IMR-90 (cell line): ENCODE data around the gene VPS13C. TPM values are rescaled to one million over a fixed set of nuclear protein-coding genes. Genes with fewer than 3 reads are reported as not detected.

Experiments
- ATAC-seq: fragments of 200-7000 bp; cut with Tn5 transposase; 2 replicates; pipeline ENCODE4 v1.9.1; 2020; ENCODE audit warnings: low read depth, mild to moderate bottlenecking, moderate library complexity
- BruUV-seq: library from RNA; stranded (reverse); fragments of 400-500 nt; replicated peaks from 2 replicates; lab custom pipeline; 2021; lab: Mats Ljungman, UMichigan
- CTCF ChIA-PET: fragments of 300-600 bp; formaldehyde crosslinking; extraction: SDS; loops from one replicate; lab custom pipeline; 2021; ENCODE audit warnings: antibody characterized with exemption; lab: Yijun Ruan, JAX
- POLR2A ChIA-PET: fragments of 300-600 bp; sonication (Branson Sonifier 250); formaldehyde crosslinking; loops from one replicate; lab custom pipeline; 2022; ENCODE audit warnings: antibody characterized with exemption; ENCODE audit not compliant: unreplicated experiment; lab: Charles Lee
- DNase-seq: peaks from one replicate; pipeline ENCODE4 v3.0.0; 2013
- H2AFZ ChIP-seq: replicated peaks from 2 replicates; pipeline ENCODE3; 2013; ENCODE audit warnings: low read length, mild to moderate bottlenecking; ENCODE audit not compliant: poor library complexity
- H2AK5ac ChIP-seq: 2 replicates; pipeline ENCODE4 v1.6.1; 2013; ENCODE audit warnings: low read depth, low read length, inconsistent platforms
- H2AK9ac ChIP-seq: replicated peaks from 2 replicates; pipeline ENCODE3; 2013; ENCODE audit warnings: mild to moderate bottlenecking, low read depth, low read length, moderate library complexity; ENCODE audit not compliant: poor library complexity
- H2BK120ac ChIP-seq: 2 replicates; pipeline ENCODE4 v1.6.1; 2013; ENCODE audit warnings: low read depth, low read length, inconsistent platforms
- H2BK15ac ChIP-seq: 3 replicates; pipeline ENCODE4 v1.6.1; 2013; ENCODE audit warnings: low read depth, low read length, inconsistent platforms
- H2BK20ac ChIP-seq: 2 replicates; pipeline ENCODE4 v1.6.1; 2013; ENCODE audit warnings: low read depth, mild to moderate bottlenecking, inconsistent platforms, low read length, moderate library complexity
- H2BK5ac ChIP-seq: 2 replicates; pipeline ENCODE4 v1.6.1; 2013; ENCODE audit warnings: mild to moderate bottlenecking, low read depth, low read length, inconsistent platforms; ENCODE audit not compliant: poor library complexity, severe bottlenecking
- H3K14ac ChIP-seq: replicated peaks from 2 replicates; pipeline ENCODE4 v1.6.1; 2013; ENCODE audit warnings: low read depth, low read length, inconsistent platforms
- H3K18ac ChIP-seq: 2 replicates; pipeline ENCODE4 v1.6.1; 2013; ENCODE audit warnings: low read depth, low read length, control low read depth
- H3K23ac ChIP-seq: 2 replicates; pipeline ENCODE4 v1.6.1; 2013; ENCODE audit warnings: low read depth, low read length, inconsistent platforms
- H3K27ac ChIP-seq: 2 replicates; pipeline ENCODE4 v1.5.1; 2013; ENCODE audit warnings: mild to moderate bottlenecking, control low read depth, low read length; ENCODE audit not compliant: insufficient read depth
- H3K27me3 ChIP-seq: 2 replicates; pipeline ENCODE4 v1.6.1; 2013; ENCODE audit warnings: low read length; ENCODE audit not compliant: control insufficient read depth, insufficient read depth
- H3K36me3 ChIP-seq: 2 replicates; pipeline ENCODE4 v1.6.1; 2013; ENCODE audit warnings: low read length, mixed read lengths; ENCODE audit not compliant: control insufficient read depth, insufficient read depth
- H3K4ac ChIP-seq: 2 replicates; pipeline ENCODE4 v1.6.1; 2013; ENCODE audit warnings: low read depth, low read length, inconsistent platforms
- H3K4me1 ChIP-seq: 2 replicates; pipeline ENCODE4 v1.6.1; 2013; ENCODE audit warnings: low read length, mixed read lengths; ENCODE audit not compliant: control insufficient read depth, insufficient read depth
- H3K4me2 ChIP-seq: 2 replicates; pipeline ENCODE4 v1.6.1; 2013; ENCODE audit warnings: low read depth, mild to moderate bottlenecking, control low read depth, low read length, moderate library complexity
- H3K4me3 ChIP-seq: 2 replicates; pipeline ENCODE4 v1.5.1; 2013; ENCODE audit warnings: low read depth, mild to moderate bottlenecking, control low read depth, low read length, moderate library complexity; ENCODE audit not compliant: insufficient read depth
- H3K56ac ChIP-seq: 2 replicates; pipeline ENCODE4 v1.6.1; 2013; ENCODE audit warnings: low read length, inconsistent platforms; ENCODE audit not compliant: insufficient read depth; ENCODE audit errors: extremely low read depth
- H3K79me1 ChIP-seq, 2 experiments: 2 replicates each; pipeline ENCODE4 v1.6.1; 2013; ENCODE audit warnings: low read length in 2 of 2, inconsistent platforms in 1 of 2, low read depth in 1 of 2
- H3K9ac ChIP-seq: 2 replicates; pipeline ENCODE4 v1.6.1; 2013; ENCODE audit warnings: low read depth, low read length, control low read depth
- H3K9me1 ChIP-seq: 2 replicates; pipeline ENCODE4 v1.6.1; 2013; ENCODE audit warnings: low read length, inconsistent platforms; ENCODE audit not compliant: insufficient read depth
- H3K9me3 ChIP-seq: 2 replicates; pipeline ENCODE4 v1.6.1; 2013; ENCODE audit warnings: low read length; ENCODE audit not compliant: control insufficient read depth, insufficient read depth
- H4K20me1 ChIP-seq: 2 replicates; pipeline ENCODE4 v1.6.1; 2013; ENCODE audit warnings: low read length, inconsistent platforms; ENCODE audit not compliant: insufficient read depth
- H4K5ac ChIP-seq: 2 replicates; pipeline ENCODE4 v1.6.1; 2013; ENCODE audit warnings: mild to moderate bottlenecking, low read depth, low read length, control low read depth
- H4K8ac ChIP-seq, 2 experiments: 2 replicates each; pipeline ENCODE4 v1.6.1; 2013; ENCODE audit warnings: low read depth in 2 of 2, low read length in 2 of 2, control low read depth in 1 of 2, inconsistent platforms in 1 of 2
- H4K91ac ChIP-seq: 2 replicates; pipeline ENCODE4 v1.6.1; 2013; ENCODE audit warnings: low read depth, low read length, inconsistent platforms; ENCODE audit not compliant: insufficient read depth
- CEBPB ChIP-seq: IDR thresholded peaks from 2 replicates; pipeline ENCODE4 v1.6.1; 2012; ENCODE audit warnings: low read depth, low read length, improper control_type of control experiment
- CTCF ChIP-seq: conservative IDR thresholded peaks from 2 replicates; pipeline ENCODE4 v1.5.1; 2012; ENCODE audit warnings: mild to moderate bottlenecking, low read depth, low read length, improper control_type of control experiment
- FOS ChIP-seq: fragments of 150-350 bp; IDR thresholded peaks from 2 replicates; pipeline ENCODE4 v1.6.1; 2016; ENCODE audit warnings: low read depth, low read length
- NFE2L2 ChIP-seq: fragments of 150-350 bp; IDR thresholded peaks from 2 replicates; pipeline ENCODE4 v1.6.1; 2016; ENCODE audit warnings: low read depth, mild to moderate bottlenecking, low read length
- RAD21 ChIP-seq: IDR thresholded peaks from 2 replicates; pipeline ENCODE4 v1.6.1; 2012; ENCODE audit warnings: low read length, improper control_type of control experiment
- SMC3 ChIP-seq: fragments of 150-350 bp; IDR thresholded peaks from 2 replicates; pipeline ENCODE4 v1.6.1; 2016; ENCODE audit warnings: low read depth, mild to moderate bottlenecking, antibody characterized with exemption, low read length, moderate library complexity
- WGBS, 2 experiments: methylation state at CpG; one replicate each; pipeline versions ENCODE4 v1.1.5 to v1.1.7; 2013; ENCODE audit warnings: missing lambda C conversion rate in 2 of 2; ENCODE audit not compliant: insufficient read length in 1 of 2; ENCODE audit errors: extremely low coverage in 2 of 2; 5-methylcytosine and 5-hydroxymethylcytosine counted together
- dilution Hi-C: fragments of 300-500 bp; cut with HindIII; formaldehyde crosslinking; loops from one replicate; pipeline ENCODE4 v1.14.3; 2018; ENCODE audit warnings: low sequenced_read_pairs; ENCODE audit not compliant: unreplicated experiment
- in situ Hi-C: fragments of 300-500 bp; cut with MboI; formaldehyde crosslinking; loops from 3 replicates; pipeline ENCODE4 v1.14.3; 2019; ENCODE audit warnings: low sequenced_read_pairs, inconsistent platforms, mixed read lengths
- intact Hi-C: fragments of 100-400 bp; cut with micrococcal nuclease; formaldehyde crosslinking; loops from 2 replicates; pipeline ENCODE4 v1.10.0; 2022
- polyA plus RNA-seq, 3 experiments: library from polyadenylated mRNA; depleted of rRNA; stranded (reverse); fragments of >200 nt; gene quantifications; 2 replicates each; pipeline ENCODE4 v1.2.3, GENCODE V29; 2012; ENCODE audit warnings: low replicate concordance in 1 of 3
- total RNA-seq: library from RNA; depleted of rRNA; stranded (reverse); fragments of >200 nt; gene quantifications from 2 replicates; pipeline ENCODE4 v1.2.3, GENCODE V29; 2012

Gene VPS13C
- total and polyA plus RNA-seq, 2 of the 4 experiments (the other 2 are of a cell fraction), result 8.1 to 32.8 TPM

DNA sequence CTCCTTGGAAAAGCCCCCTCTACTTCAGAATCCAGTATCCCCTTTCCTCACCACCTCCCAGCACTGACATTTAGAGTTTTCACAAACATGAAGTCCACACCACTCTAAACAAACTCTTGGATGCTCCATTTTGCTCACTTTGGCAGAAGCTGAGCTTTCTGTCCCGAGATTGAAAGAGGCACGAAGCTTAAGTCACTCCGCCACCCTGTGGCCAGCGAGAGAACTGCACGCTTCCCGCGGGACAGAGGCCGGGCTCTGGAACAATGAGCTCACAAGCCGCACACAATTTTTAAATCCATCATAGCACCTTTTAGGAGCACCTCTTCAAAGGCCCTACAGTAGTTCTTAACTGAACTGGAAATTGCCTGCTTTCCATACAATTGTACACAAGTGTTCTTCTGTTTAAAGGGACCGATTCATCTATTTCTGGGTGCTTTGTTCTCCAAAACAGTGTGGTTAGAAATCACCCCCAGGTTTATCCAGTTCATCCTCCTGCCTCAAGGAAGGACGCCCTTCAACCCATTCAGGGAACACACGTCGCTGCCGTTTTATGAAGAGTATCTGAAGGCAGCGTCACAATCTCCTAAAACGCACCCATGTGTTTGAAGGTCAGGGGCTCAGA is 226.1 kb downstream of the VPS13C start:
- H3K4me2 ChIP-seq, result no peak overlapping the region
- H3K27me3 ChIP-seq, result peaks cover 14% of the 10 kb centered on the region
- ATAC-seq (peak; percentile 89), DNase-seq (peak; percentile 72)
- H3K14ac ChIP-seq, result no peak overlapping the region
- no peak overlapping the region for H2BK15ac ChIP-seq
- H3K9me1 ChIP-seq, result no peaks in the 10 kb centered on the region
- H3K56ac ChIP-seq, result no peak overlapping the region
- H3K79me1 ChIP-seq, result no peaks in the 10 kb centered on the region
- H2BK5ac ChIP-seq, result no peak overlapping the region
- H3K9me3 ChIP-seq, result no peaks in the 10 kb centered on the region
- POLR2A ChIA-PET, result no interaction called here
- in situ Hi-C loops (loop anchor here (10.0 to 25.0 kb wide), 3 partner anchors 1249 to 1497 kb away; no protein-coding TSS in a partner anchor), dilution Hi-C loops (no loop called here), intact Hi-C loops (loop anchor here (1.0 to 5.0 kb wide), 4 partner anchors 667 to 1326 kb away; no protein-coding TSS in a partner anchor)
- BruUV-seq, result no TSS peak
- no peak overlapping the region for H3K9ac ChIP-seq
- H3K27ac ChIP-seq, result no peak overlapping the region
- H4K91ac ChIP-seq, result no peak overlapping the region
- H2BK120ac ChIP-seq, result no peak overlapping the region
- H4K5ac ChIP-seq, result no peak overlapping the region
- no peak overlapping the region for H3K4ac ChIP-seq
- H3K4me1 ChIP-seq, result no peaks in the 10 kb centered on the region
- no peak overlapping the region for H2AK5ac ChIP-seq
- H3K36me3 ChIP-seq, result no peaks in the 10 kb centered on the region
- no peak overlapping the region for H2BK20ac ChIP-seq
- TF ChIP-seq FOS, result no peak
- TF ChIP-seq NFE2L2, result no peak
- no peak for TF ChIP-seq CEBPB
- peak; percentile 92 for TF ChIP-seq CTCF
- peak; percentile 78 for TF ChIP-seq RAD21
- TF ChIP-seq SMC3, result peak; percentile 80
- no peak overlapping the region for H3K18ac ChIP-seq
- H4K8ac ChIP-seq, result no peak overlapping the region
- H3K4me3 ChIP-seq, result no peak overlapping the region
- H4K20me1 ChIP-seq, result no peaks in the 10 kb centered on the region
- H2AK9ac ChIP-seq, result no peak overlapping the region
- CTCF ChIA-PET, result interaction anchor here (0.6 to 2.1 kb wide), 17 partner anchors 14 to 1327 kb away, joined by 3 to 8 read pairs (median 3); no protein-coding TSS in a partner anchor
- H3K23ac ChIP-seq, result no peak overlapping the region
- peak overlapping the region; percentile 39 for H2AFZ ChIP-seq
- WGBS, 2 experiments, result 17% methylated on average over 11 of the region's 16 CpGs; no CpG with 5 or more reads in 1 of the 2 experiments
